Measurements from ENCODE around the gene SKI. TPM values are rescaled to one million over a fixed set of nuclear protein-coding genes. Genes with fewer than 3 reads are reported as not detected.

Gene SKI
- total RNA-seq, 1 experiment from 2014 or later = 28.3 TPM

GRCh38 chr1:2346691-2347408 lies 118.7 kb downstream of the SKI start:
- H3K79me2 ChIP-seq (ENCODE audit: low read length) = no peaks in the 10 kb centered on the region
- intact Hi-C loops (cut with micrococcal nuclease) = no loop called here
- no peaks in the 10 kb centered on the region for H4K20me1 ChIP-seq (ENCODE audit: low read length)
- ChIA-PET CTCF (no interaction called here), POLR2A (ENCODE audit: unreplicated experiment) (no interaction called here)
- ATAC-seq = no peak
- no peak for DNase-seq
- H3K4me1 ChIP-seq (ENCODE audit: insufficient read depth, low read length) = no peaks in the 10 kb centered on the region
- no peaks in the 10 kb centered on the region for H3F3A ChIP-seq (ENCODE audit: low read length, unreplicated experiment)
- no peak overlapping the region for H3K4me2 ChIP-seq (ENCODE audit: low read length)
- H3K36me3 ChIP-seq (ENCODE audit: low read depth, low read length) = no peaks in the 10 kb centered on the region
- H3K4me3 ChIP-seq (ENCODE audit: low read length) = no peak overlapping the region
- no peaks in the 10 kb centered on the region for H3K9me3 ChIP-seq (ENCODE audit: low read length)
- H3K27me3 ChIP-seq (ENCODE audit: low read length) = no peaks in the 10 kb centered on the region
- H2AFZ ChIP-seq (ENCODE audit: low read length) = no peak overlapping the region
- BruUV-seq (replicated peaks) = no TSS peak
- TF ChIP-seq CTCF (conservative IDR thresholded peaks at IDR 0.05; ENCODE audit: low read depth, low read length) = no peak
- no peak for TF ChIP-seq EZH2phosphoT487 (IDR thresholded peaks at IDR 0.05; ENCODE audit: borderline replicate concordance, low read length)
- no peak for TF ChIP-seq EZH2 (IDR thresholded peaks at IDR 0.05; ENCODE audit: low read length, unreplicated experiment)
- no peaks in the 10 kb centered on the region for H3K9me2 ChIP-seq (replicated peaks; ENCODE audit: low read length)
- H3K27ac ChIP-seq (ENCODE audit: low read length) = no peak overlapping the region
- no peak overlapping the region for H3K9ac ChIP-seq (ENCODE audit: low read length)

- H3K4me2 ChIP-seq (ENCODE audit: low read length) = no peak overlapping the region
- no peak overlapping the region for H3K9ac ChIP-seq (ENCODE audit: low read length)
- ChIA-PET CTCF (no interaction called here), POLR2A (ENCODE audit: unreplicated experiment) (no interaction called here)
- no peaks in the 10 kb centered on the region for H3K9me2 ChIP-seq (replicated peaks; ENCODE audit: low read length)
- H2AFZ ChIP-seq (ENCODE audit: low read length) = no peak overlapping the region
- no peak for TF ChIP-seq EZH2 (IDR thresholded peaks at IDR 0.05; ENCODE audit: low read length, unreplicated experiment)
- no peak for TF ChIP-seq EZH2phosphoT487 (IDR thresholded peaks at IDR 0.05; ENCODE audit: borderline replicate concordance, low read length)
- no peak for TF ChIP-seq CTCF (conservative IDR thresholded peaks at IDR 0.05; ENCODE audit: low read depth, low read length)
- no peak overlapping the region for H3K4me3 ChIP-seq (ENCODE audit: low read length)
- intact Hi-C loops (cut with micrococcal nuclease) = no loop called here
- no peak for ATAC-seq
- no peaks in the 10 kb centered on the region for H4K20me1 ChIP-seq (ENCODE audit: low read length)
- no peak overlapping the region for H3K27ac ChIP-seq (ENCODE audit: low read length)
- H3K9me3 ChIP-seq (ENCODE audit: low read length) = no peaks in the 10 kb centered on the region
- H3K36me3 ChIP-seq (ENCODE audit: low read depth, low read length) = no peaks in the 10 kb centered on the region
- no peaks in the 10 kb centered on the region for H3K4me1 ChIP-seq (ENCODE audit: insufficient read depth, low read length)
- no peaks in the 10 kb centered on the region for H3K79me2 ChIP-seq (ENCODE audit: low read length)
- DNase-seq = no peak
- no peaks in the 10 kb centered on the region for H3F3A ChIP-seq (ENCODE audit: low read length, unreplicated experiment)
- no TSS peak for BruUV-seq (replicated peaks)
- H3K27me3 ChIP-seq (ENCODE audit: low read length) = no peaks in the 10 kb centered on the region
Measured at GRCh38 chr1:2347409-2347785, 119.3 kb downstream of the SKI start.

- Histone ChIP-seq H3K4me1 (ENCODE audit: insufficient read depth, low read length) (no peaks in the 10 kb centered on the region), H4K20me1 (ENCODE audit: low read length) (no peaks in the 10 kb centered on the region), H3F3A (ENCODE audit: low read length, unreplicated experiment) (no peaks in the 10 kb centered on the region), H3K27me3 (ENCODE audit: low read length) (no peaks in the 10 kb centered on the region), H3K9me2 (replicated peaks; ENCODE audit: low read length) (no peaks in the 10 kb centered on the region), H2AFZ (ENCODE audit: low read length) (no peak overlapping the region), H3K4me2 (ENCODE audit: low read length) (no peak overlapping the region), H3K27ac (ENCODE audit: low read length) (no peak overlapping the region), H3K36me3 (ENCODE audit: low read depth, low read length) (no peaks in the 10 kb centered on the region), H3K79me2 (ENCODE audit: low read length) (no peaks in the 10 kb centered on the region), H3K9ac (ENCODE audit: low read length) (no peak overlapping the region), H3K4me3 (ENCODE audit: low read length) (no peak overlapping the region), H3K9me3 (ENCODE audit: low read length) (no peaks in the 10 kb centered on the region)
- TF ChIP-seq CTCF (conservative IDR thresholded peaks at IDR 0.05; ENCODE audit: low read depth, low read length) (no peak), EZH2phosphoT487 (IDR thresholded peaks at IDR 0.05; ENCODE audit: borderline replicate concordance, low read length) (no peak)
- BruUV-seq (replicated peaks) = no TSS peak
- ChIA-PET CTCF (no interaction called here), POLR2A (ENCODE audit: unreplicated experiment) (no interaction called here)
- no peak for DNase-seq
- intact Hi-C loops (cut with micrococcal nuclease) = no loop called here
- ATAC-seq = no peak
Measured at GRCh38 chr1:2347896-2348295, 119.8 kb downstream of the SKI start.
